Stimulated activated CD4-positive, alpha-beta T cell treated with anti-CD3 and anti-CD28 coated beads, Interleukin-1b, Interleukin-23, amount 100 ng/mL, for 48 hours (primary cell): ENCODE measurements around the gene TEF.

Experiments
- DNase-seq: peaks from one replicate; pipeline ENCODE4 v3.0.0-alpha.2; 2020

Gene TEF

GRCh38 chr22:41355895-41356294 lies 25.8 kb upstream of the TEF start:
- no peak for DNase-seq

GRCh38 chr22:41356430-41357028 lies 25.2 kb upstream of the TEF start:
- DNase-seq, result no peak

GRCh38 chr22:41357191-41357590 lies 24.6 kb upstream of the TEF start:
- DNase-seq, result no peak

DNA sequence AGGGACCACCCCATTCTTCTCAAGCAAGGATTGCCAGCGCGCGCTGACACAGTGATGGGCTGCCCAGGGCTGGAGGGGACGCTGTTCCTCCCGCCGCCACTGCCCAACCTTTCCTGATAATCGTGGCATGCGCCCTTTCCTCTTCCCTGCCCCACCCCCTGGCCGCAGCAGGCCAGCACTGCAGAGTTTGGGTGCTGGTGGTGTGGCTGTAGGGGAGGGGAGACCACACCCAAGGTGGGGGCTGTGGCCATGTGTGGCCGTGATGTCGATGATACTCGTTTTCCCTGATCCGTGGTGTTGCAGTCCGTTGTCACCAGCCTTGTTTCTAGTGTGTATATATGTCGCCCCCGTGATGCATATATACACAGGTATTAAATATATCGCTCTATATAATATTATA lies 22.8 kb upstream of the TEF start:
- DNase-seq, result no peak

- no peak for DNase-seq
Observed at GRCh38 chr22:41359376-41359775, 22.4 kb upstream of the TEF start.

DNA sequence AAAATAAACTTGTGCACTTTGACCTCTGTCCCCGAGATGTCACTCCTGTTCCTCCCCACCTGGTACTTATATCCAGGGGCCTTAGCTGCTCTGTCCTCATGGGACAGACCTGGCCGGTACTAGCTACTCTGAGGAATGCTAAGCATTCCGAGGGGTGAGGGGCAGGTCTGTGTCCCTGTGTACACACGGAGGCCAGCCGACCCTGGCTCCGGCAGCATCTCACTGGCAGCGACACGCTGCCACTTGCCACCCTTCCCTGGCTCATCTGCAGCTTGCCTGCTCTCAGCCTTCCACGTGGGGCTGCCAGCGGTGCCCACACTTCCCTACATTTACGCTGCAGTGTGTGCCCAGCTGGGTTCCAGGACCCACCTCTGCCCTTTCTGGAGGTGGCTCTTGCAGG lies 21.6 kb upstream of the TEF start:
- DNase-seq, result no peak

- no peak for DNase-seq
Observed at GRCh38 chr22:41361716-41362310, 19.9 kb upstream of the TEF start.

DNA sequence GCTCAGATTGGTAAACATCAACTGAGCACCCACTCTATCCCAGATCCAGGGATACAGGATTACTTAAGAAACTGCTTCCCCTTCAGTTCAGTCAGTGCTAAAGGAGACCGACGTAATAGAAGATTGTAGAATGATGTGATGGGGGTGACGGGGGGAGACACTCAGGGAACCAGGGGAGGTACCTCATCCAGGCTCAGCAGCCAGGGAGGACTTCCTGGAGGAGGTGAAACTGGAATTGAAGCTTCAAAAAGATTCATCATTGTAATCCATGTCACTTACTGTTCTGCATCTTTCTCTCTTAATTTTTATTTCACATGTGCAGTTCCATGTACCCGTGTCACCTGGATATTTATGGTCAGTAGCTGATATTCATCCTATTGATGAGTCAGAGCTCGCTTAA lies 19.1 kb upstream of the TEF start:
- no peak for DNase-seq

GRCh38 chr22:41364233-41364632 lies 17.5 kb upstream of the TEF start:
- DNase-seq, result no peak

DNA sequence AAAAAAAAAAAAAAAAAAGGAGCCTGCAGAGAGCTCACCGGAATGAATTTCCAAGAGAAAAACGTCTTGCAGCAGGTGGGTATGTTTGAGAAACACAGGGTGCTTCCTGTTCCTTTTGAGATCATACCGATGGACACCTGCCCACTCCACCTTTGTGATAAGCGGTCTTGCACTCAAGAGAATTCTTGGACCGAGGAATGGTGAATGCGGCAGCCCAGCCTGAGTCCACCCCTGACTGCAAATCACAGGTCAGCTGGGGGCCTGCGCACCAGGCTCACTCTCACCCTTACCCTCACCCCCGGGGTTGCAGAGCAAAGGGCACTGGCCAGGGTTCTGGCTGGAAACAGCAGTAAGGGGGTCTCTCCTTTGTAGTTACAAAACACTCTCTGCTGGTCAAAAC lies 16.8 kb upstream of the TEF start:
- no peak for DNase-seq

DNA sequence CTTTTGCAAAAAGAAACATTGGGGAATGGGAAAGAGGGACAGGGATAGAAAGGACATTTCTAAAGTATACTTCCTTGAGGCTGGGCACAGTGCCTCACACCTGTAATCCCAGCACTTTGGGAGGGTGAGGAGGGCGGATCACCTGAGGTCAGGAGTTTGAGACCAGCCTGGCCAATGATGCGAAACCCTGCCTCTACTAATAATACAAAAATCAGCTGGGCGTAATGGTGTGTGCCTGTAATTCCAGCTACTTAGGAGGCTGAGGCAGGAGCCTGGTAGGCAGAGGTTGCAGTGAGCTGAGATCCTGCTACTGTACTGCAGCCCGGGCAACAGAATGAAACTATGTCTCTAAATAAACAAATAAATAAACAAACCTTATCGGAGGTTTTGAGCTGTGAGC lies 16.3 kb upstream of the TEF start:
- DNase-seq, result no peak

DNA sequence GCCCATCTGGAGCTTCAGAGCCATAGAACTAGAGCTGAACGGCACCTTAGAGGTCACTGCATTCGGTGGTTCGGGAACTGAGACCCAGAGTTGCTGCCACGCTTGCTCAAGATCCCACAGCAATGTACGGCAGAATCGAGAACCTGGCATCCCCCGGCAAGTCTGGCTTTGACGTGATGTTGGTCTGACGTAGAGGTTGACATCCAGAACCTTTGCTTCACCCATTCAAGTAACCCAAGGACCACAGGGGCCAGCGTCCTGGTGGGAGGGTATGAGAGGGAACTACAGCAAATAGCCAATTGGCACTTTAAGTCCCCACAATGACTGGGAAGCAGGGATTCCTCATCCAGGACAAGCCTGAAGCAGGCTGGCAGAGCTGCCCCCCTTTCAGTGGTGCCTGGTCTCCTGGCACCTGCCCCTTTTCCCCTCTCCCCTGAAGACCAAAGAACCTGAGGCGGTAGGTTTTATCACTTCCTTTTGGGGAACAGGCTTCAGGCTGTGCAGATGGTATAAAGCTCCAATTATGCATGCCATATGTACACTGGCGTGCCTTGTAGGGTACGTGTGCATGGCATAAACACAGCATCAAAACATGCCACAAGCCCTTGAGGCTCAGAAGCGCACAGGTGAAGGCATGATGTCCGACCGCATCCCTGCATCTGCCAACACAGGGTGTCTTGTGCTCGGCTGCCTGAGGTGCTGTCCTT lies 15.3 kb upstream of the TEF start:
- no peak for DNase-seq

DNA sequence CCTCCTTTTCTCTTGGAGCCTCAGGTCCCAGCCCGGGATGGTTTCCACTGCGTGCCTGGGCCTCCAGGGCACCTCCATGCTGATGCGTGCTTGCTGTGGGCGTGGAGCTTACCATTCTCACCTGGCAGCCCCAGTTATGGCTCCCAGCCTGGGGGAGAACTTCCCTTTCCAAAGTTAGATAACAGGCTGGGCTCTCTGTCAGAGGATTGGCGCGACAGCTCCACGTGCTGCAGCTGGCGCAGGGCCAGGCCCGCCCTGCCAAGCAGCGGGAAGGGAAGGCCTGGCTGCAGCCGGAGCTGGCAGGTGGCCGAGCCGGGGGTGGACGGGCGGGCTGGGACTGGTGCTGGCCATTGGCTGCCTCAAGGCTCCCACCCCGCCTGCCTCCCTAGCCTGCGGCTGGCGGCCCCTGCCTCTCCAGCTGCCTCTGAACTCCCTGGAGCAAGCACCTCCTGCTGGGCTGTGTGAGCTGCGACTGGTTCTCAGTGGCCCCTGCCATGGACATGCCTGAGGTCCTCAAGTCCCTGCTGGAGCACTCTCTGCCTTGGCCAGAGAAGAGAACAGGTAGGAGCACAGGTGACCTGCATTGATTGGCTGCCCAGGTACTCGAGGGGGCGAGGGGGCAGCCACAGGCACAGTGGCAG lies 14.6 kb upstream of the TEF start:
- DNase-seq, result peak; percentile 8

- DNase-seq, result no peak
Observed at GRCh38 chr22:41367680-41368542, 13.8 kb upstream of the TEF start.

GRCh38 chr22:41368543-41369423 lies 13.0 kb upstream of the TEF start:
- DNase-seq, result no peak

- no peak for DNase-seq
Observed at GRCh38 chr22:41369424-41369745, 12.4 kb upstream of the TEF start.

GRCh38 chr22:41369837-41370236 lies 11.9 kb upstream of the TEF start:
- DNase-seq, result no peak

DNA sequence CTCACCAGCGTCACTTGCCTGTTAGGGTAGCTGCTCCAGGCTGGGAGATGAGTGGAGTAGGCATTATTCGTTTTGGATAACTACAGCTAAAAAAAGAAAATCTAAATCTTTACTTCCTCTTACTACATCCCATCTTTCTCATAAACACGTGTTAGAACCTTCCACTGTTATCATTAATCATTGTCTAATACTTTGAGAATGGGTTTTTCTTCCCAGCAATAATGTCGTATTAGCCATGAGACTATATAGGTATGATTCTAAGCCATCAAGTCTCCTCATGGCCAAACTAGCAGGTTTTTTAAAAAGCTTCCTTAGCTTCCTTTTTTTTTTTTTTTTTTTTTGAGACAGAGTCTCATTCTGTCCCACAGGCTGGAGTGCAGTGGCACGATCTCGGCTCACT lies 3.9 kb upstream of the TEF start:
- no peak for DNase-seq

- DNase-seq, result no peak
Observed at GRCh38 chr22:41380993-41381328, 781 bp upstream of the TEF start.

DNA sequence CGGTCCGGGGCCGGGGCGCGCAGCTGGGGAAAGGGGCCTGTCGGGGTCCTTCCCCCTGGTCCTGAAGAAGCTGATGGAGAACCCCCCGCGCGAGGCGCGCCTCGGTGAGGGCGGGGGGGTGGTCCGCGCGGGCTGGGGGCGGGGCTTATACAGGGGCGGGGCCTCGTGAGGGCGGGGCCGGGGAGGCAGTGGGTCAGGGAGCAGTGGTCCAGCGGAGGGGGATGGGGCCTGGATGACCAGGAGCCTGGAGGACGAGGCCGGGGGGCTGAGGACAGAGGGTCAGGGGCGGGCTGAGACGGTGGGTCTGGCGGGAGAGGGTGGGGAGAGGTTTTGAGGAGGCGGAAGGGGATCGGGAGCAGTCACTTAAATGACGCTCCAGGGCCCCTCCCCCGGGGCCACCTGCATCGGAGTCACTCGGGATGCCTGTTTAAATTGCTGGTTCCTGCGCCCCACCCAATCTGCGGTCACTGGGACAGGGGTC lies 396 bp downstream of the TEF start:
- peak; percentile 55 for DNase-seq

DNA sequence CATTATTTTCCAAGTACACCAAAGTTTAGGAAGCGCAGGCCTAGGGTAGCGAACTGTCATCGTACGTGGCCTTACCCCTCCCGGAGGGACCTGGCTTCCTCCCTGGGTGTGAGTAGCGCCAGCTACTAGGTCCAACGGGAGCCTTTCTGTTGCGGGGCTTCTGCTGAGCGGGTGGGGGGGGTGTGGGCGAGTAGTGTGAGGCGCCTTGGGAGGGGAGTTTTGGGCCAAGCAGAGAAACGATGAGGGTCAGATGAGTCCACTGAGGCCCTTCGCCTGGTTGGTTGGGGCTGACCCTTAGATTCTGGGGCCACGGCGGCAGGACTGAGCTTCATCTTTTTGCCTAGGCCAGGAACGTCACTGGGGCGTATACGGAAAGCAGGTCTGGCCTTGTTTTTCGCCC lies 868 bp downstream of the TEF start:
- DNase-seq, result no peak

DNA sequence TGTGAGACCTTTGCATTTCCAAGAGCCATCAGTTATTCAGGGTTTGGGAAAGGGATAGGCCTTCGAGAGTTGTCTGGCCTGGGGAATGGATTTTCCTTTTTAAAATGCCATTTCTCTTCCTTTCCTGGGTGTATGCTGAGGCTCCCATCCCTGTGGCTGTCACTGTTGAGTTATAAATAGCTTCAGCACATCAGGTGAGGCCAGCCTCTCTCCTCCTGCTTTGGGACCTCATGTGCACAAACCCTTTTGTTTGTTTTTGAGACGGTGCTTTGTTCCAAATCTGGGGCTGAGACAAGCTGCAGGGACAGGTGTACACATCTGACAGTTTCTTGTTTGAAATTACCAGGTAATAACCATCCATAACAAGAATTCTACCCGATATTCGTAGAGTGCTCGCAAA lies 1.3 kb downstream of the TEF start:
- no peak for DNase-seq
